Calu3 (cell line): Measurements from ENCODE around the gene SIPA1L3. TPM values are rescaled to one million over a fixed set of nuclear protein-coding genes. Genes with fewer than 3 reads are reported as not detected.
"Not testable (repeated sequence)": the region's sequence is repeated elsewhere in the genome, so short reads cannot be mapped to it uniquely, and the experiment has no call there.

Source experiments
- Bru-seq: library from RNA; stranded (reverse); fragments of 400-500 nt; gene quantifications from one replicate; lab custom pipeline; 2021; lab: Mats Ljungman, UMichigan
- BruChase-seq, 2 experiments: library from RNA; stranded (reverse); fragments of 400-500 nt; gene quantifications; one replicate each; lab custom pipeline; 2021; lab: Mats Ljungman, UMichigan
- BruUV-seq: library from RNA; stranded (reverse); fragments of 400-500 nt; replicated peaks from 2 replicates; lab custom pipeline; 2021; lab: Mats Ljungman, UMichigan
- CTCF ChIA-PET: fragments of 300-600 bp; sonication (Branson Sonifier 250); formaldehyde crosslinking; loops from one replicate; lab custom pipeline; 2022; ENCODE audit warnings: antibody characterized with exemption; lab: Charles Lee
- DNase-seq: peaks from one replicate; pipeline ENCODE4 v3.0.0; 2022
- H3K27ac Mint-ChIP-seq: one replicate; pipeline ENCODE4 v1.8.0; 2022; ENCODE audit warnings: mixed read lengths; ENCODE audit not compliant: unreplicated experiment
- H3K27me3 Mint-ChIP-seq: one replicate; pipeline ENCODE4 v1.8.0; 2022; ENCODE audit warnings: mixed read lengths; ENCODE audit not compliant: unreplicated experiment
- H3K36me3 Mint-ChIP-seq: one replicate; pipeline ENCODE4 v1.8.0; 2022; ENCODE audit warnings: mild to moderate bottlenecking, moderate library complexity, mixed read lengths; ENCODE audit not compliant: insufficient read depth, unreplicated experiment
- H3K4me1 Mint-ChIP-seq: one replicate; pipeline ENCODE4 v1.8.0; 2022; ENCODE audit warnings: mild to moderate bottlenecking, low read depth, mixed read lengths; ENCODE audit not compliant: unreplicated experiment
- H3K4me3 Mint-ChIP-seq: one replicate; pipeline ENCODE4 v1.8.0; 2022; ENCODE audit warnings: mild to moderate bottlenecking, low read depth, moderate library complexity, mixed read lengths; ENCODE audit not compliant: unreplicated experiment
- H3K9me3 Mint-ChIP-seq: one replicate; pipeline ENCODE4 v1.8.0; 2022; ENCODE audit warnings: low read depth, mixed read lengths; ENCODE audit not compliant: unreplicated experiment
- CTCF ChIP-seq: fragments of 200-600 bp; IDR thresholded peaks from one replicate; pipeline ENCODE4 v1.8.0; 2022; ENCODE audit warnings: antibody characterized with exemption; ENCODE audit not compliant: unreplicated experiment
- intact Hi-C: fragments of 100-400 bp; cut with micrococcal nuclease; formaldehyde crosslinking; loops from one replicate; pipeline ENCODE4 v1.10.0; 2022; ENCODE audit not compliant: unreplicated experiment
- long read RNA-seq: library from polyadenylated mRNA; stranded (forward); transcript quantifications from one replicate; pipeline ENCODE4 v2.0.0, GENCODE V29; 2022
- total RNA-seq: library from RNA; stranded (reverse); gene quantifications from 2 replicates; pipeline ENCODE4 v1.2.3, GENCODE V29; 2022

The SIPA1L3 gene
- total RNA-seq: 115 and 127 TPM in 2 replicates
- percentile 80 among the genes with signal in this experiment for Bru-seq, nascent RNA
- percentile 84 among the genes with signal in this experiment for BruChase-seq, experiment 1, labeled RNA remaining after a 6-hour chase
- percentile 84 among the genes with signal in this experiment for BruChase-seq, experiment 2, labeled RNA remaining after a 2-hour chase
- long read RNA-seq, partial matches to known transcripts: 19 of 31 reads
- long read RNA-seq, other reads (novel, unspliced or antisense): 11 of 31 reads

- Mint-ChIP-seq H3K27me3 (no peaks in the 10 kb centered on the region), H3K4me3 (peak within 1 kb of the TSS; percentile 98), H3K27ac (peak within 1 kb of the TSS; percentile 87), H3K36me3 (peaks cover 32% of the 10 kb centered on the region), H3K4me1 (peaks cover 22% of the 10 kb centered on the region), H3K9me3 (no peaks in the 10 kb centered on the region)
- intact Hi-C loops: loop anchor here (2.0 to 10.0 kb wide), 3 partner anchors 26 to 108 kb away; no protein-coding TSS in a partner anchor
- CTCF ChIA-PET: interaction anchor here (0.6 to 3.6 kb wide), 11 partner anchors 17 to 429 kb away, joined by 3 to 40 read pairs (median 3); partner anchors contain the start of gene CATSPERG
- no TSS peak for BruUV-seq
- DNase-seq: peak; percentile 98
- no peak for TF ChIP-seq CTCF
Measured at GRCh38 chr19:37906869-37907734, at the start of gene SIPA1L3. TSS of gene SIPA1L3 (plus strand) at chr19:37907208. CDS start at chr19:38081566, 174,358 bp downstream.

- no peaks in the 10 kb centered on the region for H3K36me3 Mint-ChIP-seq
- peaks cover 10% of the 10 kb centered on the region for H3K9me3 Mint-ChIP-seq
- no peaks in the 10 kb centered on the region for H3K27me3 Mint-ChIP-seq
- CTCF ChIA-PET: no interaction called here
- BruUV-seq: no TSS peak
- H3K27ac Mint-ChIP-seq: no peak overlapping the region
- TF ChIP-seq CTCF: no peak
- H3K4me1 Mint-ChIP-seq: no peaks in the 10 kb centered on the region
- no peak for DNase-seq
- intact Hi-C loops: no loop called here
- H3K4me3 Mint-ChIP-seq: no peak overlapping the region
Measured at GRCh38 chr19:37864501-37864900, 42.5 kb upstream of the SIPA1L3 start.

GRCh38 chr19:37865930-37866329 is 41.1 kb upstream of the SIPA1L3 start:
- intact Hi-C loops, H3K4me3 Mint-ChIP-seq, H3K36me3 Mint-ChIP-seq: not testable (repeated sequence)

GRCh38 chr19:37867831-37868230 is 39.2 kb upstream of the SIPA1L3 start:
- CTCF ChIA-PET: no interaction called here
- Mint-ChIP-seq H3K27ac (no peak overlapping the region), H3K4me1 (no peaks in the 10 kb centered on the region), H3K27me3 (no peaks in the 10 kb centered on the region), H3K9me3 (peaks cover 15% of the 10 kb centered on the region), H3K4me3 (no peak overlapping the region), H3K36me3 (no peaks in the 10 kb centered on the region)
- no TSS peak for BruUV-seq
- no peak for DNase-seq
- intact Hi-C loops: no loop called here
- no peak for TF ChIP-seq CTCF

More at GRCh38 chr19:37865930-37866329, 41.1 kb upstream of the SIPA1L3 start:
- H3K27me3 Mint-ChIP-seq, H3K27ac Mint-ChIP-seq, H3K9me3 Mint-ChIP-seq, H3K4me1 Mint-ChIP-seq, BruUV-seq, DNase-seq: not testable (repeated sequence)
- CTCF ChIA-PET: interaction anchor here (0.6 kb wide), 1 partner anchor 1904 kb away, joined by 6 read pairs; no protein-coding TSS in a partner anchor
